Retinal pigment epithelial cell (primary cell): ENCODE results near the gene LCT.

Experiments
- DNase-seq: peaks from one replicate; pipeline ENCODE4 v3.0.0-alpha.2; 2010; ENCODE audit warnings: low read depth
- H3K4me3 ChIP-seq: 2 replicates; pipeline ENCODE4 v1.5.1; 2011; ENCODE audit warnings: mild to moderate bottlenecking, low read length, control low read depth, moderate library complexity
- TF ChIP-seq, protein P1 (sequence below): conservative IDR thresholded peaks from 2 replicates; pipeline ENCODE4 v1.5.1; 2011; ENCODE audit warnings: low read depth, low read length, control low read depth, inconsistent platforms

LCT gene

DNA sequence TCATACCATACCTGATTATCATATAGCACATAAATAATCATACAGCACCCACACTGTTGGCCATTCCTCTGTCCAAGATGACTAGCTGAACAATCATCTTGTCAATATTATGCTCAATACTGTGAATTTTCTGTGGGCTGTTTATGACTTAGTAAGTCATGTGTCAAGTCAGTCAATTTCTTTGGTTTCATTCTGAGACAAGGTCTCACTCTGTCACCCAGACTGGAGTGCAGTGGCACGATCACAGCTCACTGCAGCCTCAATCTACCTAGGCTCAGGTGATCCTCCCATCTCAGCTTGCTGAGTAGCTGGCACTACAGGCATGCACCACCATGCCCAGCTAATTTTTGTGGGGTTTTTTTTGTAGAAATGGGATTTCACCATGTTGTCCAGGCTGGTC, 33.6 kb upstream of the LCT start:
- DNase-seq, result no peak
- TF ChIP-seq, protein P1, sequence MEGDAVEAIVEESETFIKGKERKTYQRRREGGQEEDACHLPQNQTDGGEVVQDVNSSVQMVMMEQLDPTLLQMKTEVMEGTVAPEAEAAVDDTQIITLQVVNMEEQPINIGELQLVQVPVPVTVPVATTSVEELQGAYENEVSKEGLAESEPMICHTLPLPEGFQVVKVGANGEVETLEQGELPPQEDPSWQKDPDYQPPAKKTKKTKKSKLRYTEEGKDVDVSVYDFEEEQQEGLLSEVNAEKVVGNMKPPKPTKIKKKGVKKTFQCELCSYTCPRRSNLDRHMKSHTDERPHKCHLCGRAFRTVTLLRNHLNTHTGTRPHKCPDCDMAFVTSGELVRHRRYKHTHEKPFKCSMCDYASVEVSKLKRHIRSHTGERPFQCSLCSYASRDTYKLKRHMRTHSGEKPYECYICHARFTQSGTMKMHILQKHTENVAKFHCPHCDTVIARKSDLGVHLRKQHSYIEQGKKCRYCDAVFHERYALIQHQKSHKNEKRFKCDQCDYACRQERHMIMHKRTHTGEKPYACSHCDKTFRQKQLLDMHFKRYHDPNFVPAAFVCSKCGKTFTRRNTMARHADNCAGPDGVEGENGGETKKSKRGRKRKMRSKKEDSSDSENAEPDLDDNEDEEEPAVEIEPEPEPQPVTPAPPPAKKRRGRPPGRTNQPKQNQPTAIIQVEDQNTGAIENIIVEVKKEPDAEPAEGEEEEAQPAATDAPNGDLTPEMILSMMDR, result no peak
- no peak overlapping the region for H3K4me3 ChIP-seq

DNA sequence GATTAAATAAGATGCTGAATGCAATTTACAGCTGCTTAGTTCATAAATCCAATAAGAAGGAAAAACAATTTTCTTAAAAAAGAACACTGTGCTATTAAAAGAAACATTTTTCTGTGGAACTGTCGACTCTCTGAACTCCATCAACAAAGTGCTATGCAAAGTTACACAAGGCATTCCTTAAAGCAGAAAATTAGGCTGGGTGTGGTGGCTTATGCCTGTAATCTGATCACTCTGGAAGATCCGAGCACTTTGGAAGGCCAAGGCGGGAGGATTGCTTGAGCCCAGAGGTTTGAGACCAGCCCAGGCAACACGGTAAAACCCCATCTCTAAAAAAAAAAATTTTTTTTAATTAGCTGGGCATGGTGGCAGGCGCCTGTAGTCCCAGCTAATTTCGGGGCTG, 26.2 kb upstream of the LCT start:
- TF ChIP-seq, protein P1, result no peak

DNA sequence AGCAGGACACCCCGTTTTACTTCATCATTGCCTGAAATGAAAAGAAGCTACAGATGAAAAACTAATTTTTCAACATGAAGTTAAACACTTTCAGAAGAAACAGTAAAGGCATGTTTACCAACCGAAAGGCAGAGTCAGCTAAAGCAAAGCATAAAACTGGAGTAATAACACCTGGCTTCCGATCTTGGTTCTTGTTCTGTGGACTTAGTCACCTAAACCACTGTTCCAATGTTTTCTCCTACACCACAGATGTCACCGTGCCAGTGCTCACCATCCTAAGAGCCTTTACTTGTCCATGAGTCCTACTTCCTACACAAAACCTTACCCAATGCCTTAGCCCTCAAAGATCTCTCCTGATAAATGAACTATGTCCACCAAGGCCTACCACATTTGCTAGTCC, 25.7 kb upstream of the LCT start:
- no peak for DNase-seq
- TF ChIP-seq, protein P1, result no peak
- no peak overlapping the region for H3K4me3 ChIP-seq

More for the DNA sequence above, 26.2 kb upstream of the LCT start:
- H3K4me3 ChIP-seq, result no peak overlapping the region
- no peak for DNase-seq

DNA sequence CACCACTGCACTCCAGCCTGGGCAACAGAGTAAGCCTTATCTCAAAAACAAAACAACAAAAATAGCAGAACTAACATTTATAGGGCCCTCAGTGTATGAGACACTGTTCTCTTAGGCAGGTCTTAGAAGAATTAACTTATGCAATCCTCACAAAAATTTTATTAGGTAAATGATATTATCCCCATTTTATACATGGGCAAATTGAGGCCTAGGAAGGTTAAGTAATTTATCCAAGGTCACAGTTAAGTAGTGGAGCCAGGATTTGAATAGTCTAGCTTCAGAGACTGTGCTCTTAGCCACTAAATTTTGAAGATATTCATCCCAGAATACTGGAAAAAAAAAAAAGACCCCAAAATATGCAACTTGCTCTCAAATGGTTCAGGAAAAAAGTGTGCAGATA, 16.4 kb upstream of the LCT start:
- TF ChIP-seq, protein P1, result no peak
- no peak for DNase-seq
- no peak overlapping the region for H3K4me3 ChIP-seq

DNA sequence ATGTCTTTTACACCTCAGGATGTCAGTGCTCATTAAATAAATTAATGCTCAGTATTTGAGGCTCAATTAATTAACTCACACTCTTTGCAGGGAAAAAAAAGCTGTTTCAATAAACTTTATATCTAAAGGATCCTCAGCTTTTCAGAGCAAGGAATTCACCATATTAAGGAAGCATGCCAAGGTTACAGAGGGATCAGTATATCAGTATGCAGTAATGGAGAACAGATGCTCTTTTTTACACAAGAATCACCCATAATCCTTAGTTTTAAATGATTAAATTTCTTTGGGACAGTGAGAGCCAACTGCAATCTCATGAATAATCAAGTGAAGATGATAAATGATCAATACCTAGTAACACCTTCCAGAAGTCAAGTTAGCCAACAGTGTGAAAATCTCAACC, 14.9 kb upstream of the LCT start:
- DNase-seq, result no peak
- TF ChIP-seq, protein P1, result no peak
- no peak overlapping the region for H3K4me3 ChIP-seq

DNA sequence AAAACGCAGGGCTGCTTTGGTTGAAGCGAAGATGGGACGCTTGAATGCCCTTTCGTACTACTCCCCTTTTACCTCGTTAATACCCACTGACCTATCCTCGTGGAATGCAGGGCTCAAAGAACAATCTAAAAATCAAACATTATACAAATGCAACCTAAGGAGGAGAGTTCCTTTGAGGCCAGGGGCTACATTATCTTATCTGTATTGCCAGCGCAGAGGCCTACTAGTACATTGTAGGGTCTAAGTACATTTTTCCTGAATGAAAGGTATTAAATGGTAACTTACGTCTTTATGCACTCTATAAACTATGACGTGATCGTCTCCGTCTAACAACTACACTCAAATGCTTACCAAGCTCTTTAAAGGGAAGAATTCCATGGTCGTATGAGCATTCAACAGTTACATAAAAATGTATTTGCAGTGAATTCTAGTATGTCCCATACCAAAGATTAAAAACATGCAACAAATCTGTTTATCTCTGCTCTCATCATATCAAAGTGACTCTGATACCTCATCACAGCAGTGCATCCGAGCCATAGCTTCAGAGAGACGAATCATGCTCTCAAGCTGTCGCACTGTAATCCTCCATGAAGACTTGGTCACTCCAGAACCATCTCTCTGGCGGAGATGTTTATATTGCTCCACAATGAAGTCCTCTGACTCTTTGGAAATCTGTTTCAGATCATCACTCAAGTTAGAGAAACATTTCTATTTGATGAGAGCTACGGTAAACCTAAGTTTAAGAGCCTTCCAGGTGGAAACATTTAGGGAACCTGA, 14.1 kb upstream of the LCT start:
- no peak for DNase-seq
- H3K4me3 ChIP-seq, result no peak overlapping the region
- TF ChIP-seq, protein P1, result no peak

DNA sequence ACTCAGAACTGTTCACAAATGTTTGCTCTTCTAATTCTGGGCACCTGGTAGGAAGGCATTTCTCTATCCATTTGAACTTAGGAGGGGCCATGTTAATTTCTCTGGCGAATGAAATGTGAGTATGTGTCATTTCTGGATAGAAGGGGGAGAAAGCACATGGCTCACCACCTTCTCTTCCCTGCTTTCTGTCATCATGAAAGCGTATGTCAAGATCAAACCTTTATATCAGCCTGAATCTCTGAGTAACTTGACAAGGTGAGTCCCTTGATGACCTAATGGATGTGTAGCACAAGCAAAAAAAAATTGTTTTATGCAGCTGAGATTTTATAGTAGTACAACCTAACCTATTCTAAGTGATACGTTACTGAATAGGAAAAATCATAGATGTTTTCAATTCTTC, 12.1 kb upstream of the LCT start:
- DNase-seq, result no peak
- no peak overlapping the region for H3K4me3 ChIP-seq
- TF ChIP-seq, protein P1, result no peak
